ENCODE measurements around the gene RIBC1.
A peak's percentile ranks its signal among the peaks of the same experiment; 100 is the strongest.
"Not testable (repeated sequence)": the region's sequence is repeated elsewhere in the genome, so short reads cannot be mapped to it uniquely, and the experiment has no call there.

Gene RIBC1

GRCh38 chrX:53422861-53423306 lies at the start of gene RIBC1:
Gene RIBC1, plus strand, starts transcription at chrX:53422873. Its CDS starts 3,404 bp downstream, at chrX:53426277.
- no peak for DNase-seq

- no peak for DNase-seq
Observed at GRCh38 chrX:53373307-53373706, 49.4 kb upstream of the RIBC1 start.

DNA sequence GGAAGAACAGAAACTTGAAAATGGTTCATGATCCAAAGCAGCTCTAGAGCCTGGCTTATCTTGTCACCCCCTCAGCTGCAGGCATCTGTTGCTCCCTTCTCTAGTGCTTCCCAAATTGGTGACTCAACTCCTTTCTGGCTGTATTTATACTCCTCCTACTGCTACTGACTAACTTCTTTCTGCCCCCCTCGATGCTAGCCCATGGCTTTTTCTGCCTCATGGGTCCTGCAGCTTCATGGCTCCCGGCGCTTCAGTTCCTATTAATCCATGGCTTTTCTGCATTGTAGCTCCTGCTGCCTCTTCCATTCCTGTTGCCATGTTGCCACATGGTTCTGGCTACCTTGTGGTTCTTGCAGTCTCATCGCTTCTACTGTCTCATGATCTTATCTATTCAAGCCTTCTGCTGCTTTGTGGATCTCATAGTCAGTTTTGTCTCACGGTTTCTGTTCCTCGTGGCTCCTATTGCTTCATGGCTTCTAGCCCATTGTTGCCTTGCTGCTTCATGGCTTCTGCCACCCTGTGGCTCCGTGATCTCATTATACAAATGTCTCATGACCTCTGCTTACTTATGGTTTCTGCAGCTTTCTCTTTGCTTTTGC lies 48.4 kb upstream of the RIBC1 start:
- DNase-seq = no peak

GRCh38 chrX:53374923-53375322 lies 47.8 kb upstream of the RIBC1 start:
- DNase-seq = no peak

GRCh38 chrX:53376888-53377287 lies 45.8 kb upstream of the RIBC1 start:
- no peak for DNase-seq

- no peak for DNase-seq
Observed at GRCh38 chrX:53377464-53377863, 45.2 kb upstream of the RIBC1 start.

DNA sequence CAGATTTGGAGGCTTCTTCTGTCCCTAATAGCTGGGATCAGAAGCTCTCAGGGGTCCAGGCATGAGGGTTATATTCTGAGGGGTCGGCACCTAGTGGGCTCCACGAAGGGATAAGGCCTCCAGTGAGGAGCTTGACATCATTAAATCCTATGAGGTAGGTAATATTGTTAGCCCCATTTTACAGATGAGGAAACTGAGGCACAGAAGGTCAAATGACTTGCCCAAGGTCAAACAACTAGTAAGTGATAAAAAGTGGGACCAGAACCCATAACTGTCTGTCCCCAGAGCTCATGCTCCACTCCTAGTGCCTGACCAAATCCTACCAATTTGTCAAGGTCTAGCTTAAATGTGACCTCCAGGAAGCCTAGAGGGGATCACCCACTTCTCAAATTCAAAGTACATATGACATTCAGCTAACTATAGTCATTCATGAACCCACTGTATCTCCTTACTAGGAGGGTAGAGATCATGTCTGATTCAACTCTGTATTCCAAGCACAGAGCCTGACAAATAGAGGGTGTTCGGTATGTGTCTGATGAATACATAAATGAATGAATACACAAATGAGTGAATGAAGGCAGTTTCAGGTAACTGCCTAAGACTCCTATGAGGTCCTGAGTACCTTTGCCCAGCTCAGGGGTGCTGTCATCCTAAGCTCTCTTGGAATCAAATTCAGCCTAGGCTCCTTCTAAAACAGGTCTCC lies 43.5 kb upstream of the RIBC1 start:
- DNase-seq = no peak

GRCh38 chrX:53379747-53380146 lies 42.9 kb upstream of the RIBC1 start:
- no peak for DNase-seq

GRCh38 chrX:53383376-53384076 lies 39.1 kb upstream of the RIBC1 start:
- no peak for DNase-seq

- DNase-seq = no peak
Observed at GRCh38 chrX:53395605-53396298, 26.9 kb upstream of the RIBC1 start.

DNA sequence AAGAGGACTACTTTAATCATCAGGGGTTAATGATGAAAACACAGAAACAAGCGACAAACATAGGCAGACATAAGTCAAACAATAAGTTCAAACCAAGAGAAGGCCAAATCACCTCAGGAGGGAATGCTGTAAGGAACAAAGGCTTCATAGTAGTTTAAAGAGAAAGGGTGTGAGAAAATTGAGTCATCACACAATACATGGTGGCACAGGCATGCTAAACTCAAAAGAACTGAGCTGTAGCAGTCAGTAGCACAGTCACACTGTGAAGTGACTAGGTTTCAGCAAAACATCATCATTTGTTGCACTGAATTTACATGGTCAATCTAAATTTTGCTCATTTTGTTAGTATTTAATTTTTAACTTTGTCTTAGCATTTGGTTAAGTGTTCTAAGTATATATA lies 24.5 kb upstream of the RIBC1 start:
- DNase-seq = no peak

GRCh38 chrX:53403535-53403934 lies 19.1 kb upstream of the RIBC1 start:
- no peak for DNase-seq

DNA sequence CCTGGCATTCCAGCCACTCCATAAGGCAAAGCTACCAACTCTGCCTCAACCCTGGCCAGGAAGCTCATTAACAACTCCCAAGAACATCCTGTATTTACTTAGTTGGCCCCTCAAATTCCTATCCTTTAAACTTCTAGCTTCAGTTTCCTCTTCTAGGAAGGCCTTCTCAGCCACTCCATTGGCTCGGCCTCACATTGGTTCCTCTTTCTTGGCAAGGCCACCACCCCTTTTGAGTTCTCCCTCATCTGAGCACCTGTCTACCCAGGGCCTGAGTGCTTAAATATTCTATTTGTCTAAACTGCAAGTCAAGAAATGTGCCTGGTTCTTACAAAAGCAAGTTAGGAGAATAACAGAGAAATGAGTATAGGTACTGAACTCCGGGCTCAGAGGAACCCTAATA lies 10.2 kb upstream of the RIBC1 start:
- DNase-seq = no peak

DNA sequence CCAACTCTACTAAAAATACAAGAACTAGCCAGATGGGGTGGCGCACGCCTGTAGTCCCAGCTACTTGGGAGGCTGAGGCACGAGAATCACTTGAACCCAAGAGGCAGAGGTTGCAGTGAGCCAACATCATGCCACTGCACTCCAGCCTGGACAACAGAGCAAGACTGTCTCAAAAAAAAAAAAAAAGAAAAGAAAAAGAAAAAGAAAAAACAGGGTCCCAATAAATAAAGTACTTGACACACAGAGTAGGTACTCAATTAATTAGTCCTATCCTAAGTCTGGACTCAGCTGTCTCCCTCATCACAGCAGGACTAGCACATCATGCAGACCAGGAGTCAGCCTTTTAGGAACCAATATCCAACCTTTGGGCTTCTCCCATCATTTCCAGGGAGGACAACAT lies 2.3 kb upstream of the RIBC1 start:
- DNase-seq = not testable (repeated sequence)

- DNase-seq = no peak
Observed at GRCh38 chrX:53421125-53421524, 1.5 kb upstream of the RIBC1 start.

DNA sequence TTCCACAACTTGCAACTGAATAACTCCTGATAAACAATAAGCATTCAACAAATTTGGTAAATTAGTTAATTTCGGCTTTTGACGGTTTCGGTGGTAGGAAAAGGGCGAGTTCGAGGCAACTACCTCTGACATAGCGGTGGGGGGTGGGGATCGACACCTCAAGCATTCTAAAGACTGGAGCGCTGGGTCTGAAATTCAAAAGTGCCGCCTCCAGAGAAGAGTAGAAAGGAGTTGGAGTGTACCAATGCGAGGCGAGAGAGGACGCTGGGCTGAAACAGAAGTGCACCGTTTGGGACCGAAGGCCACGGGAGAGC lies 944 bp upstream of the RIBC1 start:
- no peak for DNase-seq

GRCh38 chrX:53422086-53422860 lies 400 bp upstream of the RIBC1 start, which contains the start of gene SMC1A:
Gene SMC1A, minus strand, starts transcription at chrX:53422654. Its CDS starts 54 bp downstream, at chrX:53422600.
- peak; percentile 96 for DNase-seq

- no peak for DNase-seq
Observed at GRCh38 chrX:53429755-53430154, 7.1 kb downstream of the RIBC1 start.

- DNase-seq = no peak
Observed at GRCh38 chrX:53430231-53430630, 7.6 kb downstream of the RIBC1 start.

DNA sequence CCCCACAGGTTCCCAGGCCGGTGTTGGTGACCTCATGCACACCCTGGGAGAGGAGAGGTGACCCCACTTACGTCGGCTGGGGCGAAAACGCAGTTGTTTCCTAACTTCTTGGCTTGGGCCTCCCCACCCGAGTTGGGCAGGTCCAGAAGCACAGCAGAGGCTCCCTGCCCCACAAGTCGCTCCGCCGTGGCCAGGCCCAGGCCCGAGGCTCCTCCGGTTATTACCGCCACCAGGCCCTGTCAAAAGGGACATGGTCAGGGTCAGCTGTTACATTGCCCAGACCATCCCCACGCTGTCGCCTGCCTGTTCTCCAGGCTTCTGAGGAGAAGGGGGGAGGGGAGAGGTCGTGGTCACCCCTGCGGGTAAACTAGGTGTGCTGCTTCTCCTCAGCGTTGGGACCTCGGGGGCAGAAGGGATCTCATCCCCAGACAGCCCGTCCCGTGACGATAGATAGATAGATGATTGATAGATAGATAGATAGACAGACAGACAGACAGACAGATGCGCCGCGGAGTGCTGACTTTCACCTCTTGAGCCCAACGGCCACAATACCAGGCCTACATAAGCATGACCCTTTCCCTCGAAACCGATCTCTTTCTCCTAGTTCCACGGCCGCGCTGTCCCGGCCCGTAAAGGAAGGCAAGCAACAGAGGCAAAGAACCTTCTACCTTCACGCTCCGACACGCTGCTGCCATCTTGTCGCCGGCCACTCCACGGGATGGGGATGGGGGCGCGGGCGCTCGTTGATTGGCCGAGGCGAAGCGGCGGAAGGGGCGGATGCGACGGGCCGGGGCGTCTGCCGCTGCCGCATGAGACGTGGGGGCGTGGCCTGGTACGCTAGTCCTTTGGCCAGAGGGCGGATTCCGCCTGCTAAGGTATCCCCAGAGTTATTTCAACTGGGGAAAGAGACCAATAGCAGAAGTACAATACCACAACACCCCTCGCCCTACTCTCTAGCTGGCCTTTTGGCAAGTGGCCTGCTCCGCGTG lies 11.3 kb downstream of the RIBC1 start, which contains the start of gene HSD17B10:
Gene HSD17B10, minus strand, starts transcription at position 720 of the 989 bp plus-strand sequence. Its CDS starts 25 bp downstream, at position 695.
- peak; percentile 85 for DNase-seq

DNA sequence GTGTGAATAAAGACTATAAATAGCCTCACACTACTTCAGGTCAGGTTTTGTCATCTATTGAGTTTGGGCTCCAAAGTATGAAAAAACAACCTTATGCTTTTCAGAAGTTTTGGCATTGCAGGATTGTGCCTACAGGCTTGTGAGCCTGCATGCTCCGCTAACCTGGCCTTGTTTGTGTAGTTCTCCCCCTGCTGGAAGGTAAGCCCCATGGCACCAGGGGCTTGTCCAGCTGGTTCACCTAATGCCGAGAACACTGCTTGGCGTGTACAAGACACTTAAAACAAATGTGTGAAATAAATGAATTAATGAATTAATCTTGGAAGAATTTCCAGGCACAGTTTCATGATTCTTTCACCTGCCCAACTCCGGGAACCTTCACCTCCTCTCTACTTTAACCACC lies 13.3 kb downstream of the RIBC1 start:
- peak; percentile 61 for DNase-seq
